Pancreas (tissue), 10 donors: Measurements from ENCODE around the gene TIGD2. TPM values are rescaled to one million over a fixed set of nuclear protein-coding genes. Genes with fewer than 3 reads are reported as not detected.

Experiments used
- ATAC-seq, 4 donors: fragments of 200-7000 bp; cut with Tn5 transposase; one replicate each; pipeline versions ENCODE4 v1.8.0 to v1.9.1; 2020; ENCODE audit warnings: mild to moderate bottlenecking in 4 of 4, moderate library complexity in 4 of 4
- DNase-seq, 6 donors: peaks; one replicate each; pipeline ENCODE4 v3.0.0-alpha.2; 2020
- FAIRE-seq: peaks from 2 replicates; lab custom pipeline; 2012; peaks lifted over from hg19 to GRCh38; lab: Jason Lieb, UNC
- H3K27ac ChIP-seq, 4 donors: fragments of 200-600 bp; sonication (generic); 1 replicate in 3 of 4; 2 replicates in 1 of 4; pipeline versions ENCODE4 v1.5.0 to v1.8.0; 2020
- H3K27me3 ChIP-seq, 4 donors: fragments of 200-600 bp; one replicate each; pipeline ENCODE4 v1.8.0; 2021
- H3K36me3 ChIP-seq, 3 donors: fragments of 200-600 bp; sonication (generic) in 1 of 3; one replicate each; pipeline versions ENCODE4 v1.5.0 to v1.8.0; 2020 to 2021
- H3K4me1 ChIP-seq, 3 donors: fragments of 200-600 bp; one replicate each; pipeline ENCODE4 v1.8.0; 2021
- H3K4me3 ChIP-seq, 4 donors: fragments of 200-600 bp; sonication (generic) in 2 of 4; one replicate each; pipeline versions ENCODE4 v1.5.0 to v1.8.0; 2020 to 2021
- H3K9me3 ChIP-seq, 4 donors: fragments of 200-600 bp; one replicate each; pipeline ENCODE4 v1.8.0; 2021
- CTCF ChIP-seq, 4 donors: fragments of 200-600 bp; sonication (generic) in 3 of 4; IDR thresholded peaks; one replicate each; pipeline versions ENCODE4 v1.5.0 to v1.8.0; 2021; ENCODE audit warnings: antibody characterized with exemption in 4 of 4
- WGBS, 2 donors: extraction: QIAGEN DNeasy Blood & Tissue Kit; methylation state at CpG; one replicate each; pipeline ENCODE4 v1.1.7; 2013; 5-methylcytosine and 5-hydroxymethylcytosine counted together
- intact Hi-C, 3 donors: fragments of 100-400 bp; cut with DNase I; formaldehyde crosslinking; loops; one replicate each; pipeline versions ENCODE4 v1.11.1 to v1.14.2; 2022
- polyA plus RNA-seq, 2 donors: library from polyadenylated mRNA; stranded (reverse); fragments of 200-250 nt; gene quantifications; one replicate each; pipeline ENCODE4 v1.2.3, GENCODE V29; 2013
- total RNA-seq, 6 donors: library from RNA; stranded (reverse); fragmentation: NEBNext Ultra II Directional in 4 of 6; extraction: Animal tissue kit (Norgen Biotek cat#: 25700) in 4 of 6; gene quantifications; one replicate each; pipeline versions ENCODE4 v1.2.1 to v1.2.4, GENCODE V29; 2021 to 2023
- donor health status: healthy with polysubstance abuse.
- donor health status: DM: no; HTN: no; CAD: no; lungs with moderate emphysema.
- donor health status: DM: no; HTN: no; CAD: no.
- donor health status: control.
- donor health status: control.
- donor health status: Bipolar disorder and iron deficiency.
- donor health status: DM: yes; HTN: yes; CAD: no.
- donor health status: DM: no; HTN: no; CAD: no.
- donor health status: DM: no; HTN: no; CAD: no.
- donor health status: DM: yes; HTN: yes; CAD: no.

Gene TIGD2
- total and polyA plus RNA-seq, 8 donors = 1.7 to 4.7 (median 2.8) TPM

GRCh38 chr4:89123451-89123851 lies 12.1 kb downstream of the TIGD2 start:
- TF ChIP-seq CTCF (IDR thresholded peaks at IDR 0.05) = no peak
- Histone ChIP-seq H3K4me1 (no peaks in the 10 kb centered on the region), H3K4me3 (no peak overlapping the region), H3K36me3 (no peaks in the 10 kb centered on the region), H3K27me3 (no peaks in the 10 kb centered on the region), H3K27ac (peak overlapping the region in 2 of 4 donors; percentile 23 to 32), H3K9me3 (no peaks in the 10 kb centered on the region)
- DNase-seq (no peak), ATAC-seq (peak in 3 of 4 donors; percentile 60 to 84 (median 81)), FAIRE-seq (no peak)
- intact Hi-C loops = no loop called here
- 76 to 79% methylated on average over 5 of the region's 5 CpGs for WGBS, 2 donors

GRCh38 chr4:89125901-89126782 lies 14.8 kb downstream of the TIGD2 start:
- WGBS, 2 donors = 72 to 79% methylated on average over 3 of the region's 3 CpGs
- Histone ChIP-seq H3K36me3 (no peaks in the 10 kb centered on the region), H3K27me3 (no peaks in the 10 kb centered on the region), H3K27ac (no peak overlapping the region), H3K9me3 (no peaks in the 10 kb centered on the region), H3K4me3 (no peak overlapping the region), H3K4me1 (no peaks in the 10 kb centered on the region)
- intact Hi-C loops = no loop called here
- ATAC-seq (no peak), FAIRE-seq (peak; percentile 34), DNase-seq (no peak)
- no peak for TF ChIP-seq CTCF (IDR thresholded peaks at IDR 0.05)

GRCh38 chr4:89129080-89129640 lies 17.8 kb downstream of the TIGD2 start:
- intact Hi-C loops = no loop called here
- Histone ChIP-seq H3K27me3 (no peaks in the 10 kb centered on the region), H3K27ac (no peak overlapping the region), H3K36me3 (no peaks in the 10 kb centered on the region), H3K9me3 (no peaks in the 10 kb centered on the region), H3K4me3 (no peak overlapping the region), H3K4me1 (no peaks in the 10 kb centered on the region)
- FAIRE-seq = no peak
- ATAC-seq = no peak
- TF ChIP-seq CTCF (IDR thresholded peaks at IDR 0.05) = no peak
- no peak for DNase-seq
- WGBS, 2 donors = 65 to 74% methylated on average over 1 of the region's 1 CpG

GRCh38 chr4:89134775-89135319 lies 23.5 kb downstream of the TIGD2 start:
- peak in 2 of 4 donors; percentile 18 to 32 for ATAC-seq
- WGBS, 2 donors = 72 to 77% methylated on average over 4 of the region's 4 CpGs
- no peak for FAIRE-seq
- Histone ChIP-seq H3K4me3 (no peak overlapping the region), H3K4me1 (no peaks in the 10 kb centered on the region), H3K27ac (no peak overlapping the region), H3K9me3 (no peaks in the 10 kb centered on the region), H3K27me3 (no peaks in the 10 kb centered on the region), H3K36me3 (no peaks in the 10 kb centered on the region)
- intact Hi-C loops = no loop called here
- DNase-seq = no peak
- no peak for TF ChIP-seq CTCF (IDR thresholded peaks at IDR 0.05)
